Measurements from ENCODE around the gene MTMR11. TPM values are rescaled to one million over a fixed set of nuclear protein-coding genes. Genes with fewer than 3 reads are reported as not detected.

The MTMR11 gene, protein sequence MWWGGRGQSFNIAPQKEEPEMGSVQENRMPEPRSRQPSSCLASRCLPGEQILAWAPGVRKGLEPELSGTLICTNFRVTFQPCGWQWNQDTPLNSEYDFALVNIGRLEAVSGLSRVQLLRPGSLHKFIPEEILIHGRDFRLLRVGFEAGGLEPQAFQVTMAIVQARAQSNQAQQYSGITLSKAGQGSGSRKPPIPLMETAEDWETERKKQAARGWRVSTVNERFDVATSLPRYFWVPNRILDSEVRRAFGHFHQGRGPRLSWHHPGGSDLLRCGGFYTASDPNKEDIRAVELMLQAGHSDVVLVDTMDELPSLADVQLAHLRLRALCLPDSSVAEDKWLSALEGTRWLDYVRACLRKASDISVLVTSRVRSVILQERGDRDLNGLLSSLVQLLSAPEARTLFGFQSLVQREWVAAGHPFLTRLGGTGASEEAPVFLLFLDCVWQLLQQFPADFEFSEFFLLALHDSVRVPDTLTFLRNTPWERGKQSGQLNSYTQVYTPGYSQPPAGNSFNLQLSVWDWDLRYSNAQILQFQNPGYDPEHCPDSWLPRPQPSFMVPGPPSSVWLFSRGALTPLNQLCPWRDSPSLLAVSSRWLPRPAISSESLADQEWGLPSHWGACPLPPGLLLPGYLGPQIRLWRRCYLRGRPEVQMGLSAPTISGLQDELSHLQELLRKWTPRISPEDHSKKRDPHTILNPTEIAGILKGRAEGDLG
- total RNA-seq (2022) (32.3 and 35.7 TPM in 2 replicates), Bru-seq, nascent RNA (percentile 64 among the genes with signal in this experiment), BruChase-seq, experiment 1, labeled RNA remaining after a 6-hour chase (percentile 73 among the genes with signal in this experiment), BruChase-seq, experiment 2, labeled RNA remaining after a 2-hour chase (percentile 76 among the genes with signal in this experiment)
- long read RNA-seq, partial matches to known transcripts: 3 of 11 reads
- long read RNA-seq, other reads (novel, unspliced or antisense): 7 of 11 reads

DNA sequence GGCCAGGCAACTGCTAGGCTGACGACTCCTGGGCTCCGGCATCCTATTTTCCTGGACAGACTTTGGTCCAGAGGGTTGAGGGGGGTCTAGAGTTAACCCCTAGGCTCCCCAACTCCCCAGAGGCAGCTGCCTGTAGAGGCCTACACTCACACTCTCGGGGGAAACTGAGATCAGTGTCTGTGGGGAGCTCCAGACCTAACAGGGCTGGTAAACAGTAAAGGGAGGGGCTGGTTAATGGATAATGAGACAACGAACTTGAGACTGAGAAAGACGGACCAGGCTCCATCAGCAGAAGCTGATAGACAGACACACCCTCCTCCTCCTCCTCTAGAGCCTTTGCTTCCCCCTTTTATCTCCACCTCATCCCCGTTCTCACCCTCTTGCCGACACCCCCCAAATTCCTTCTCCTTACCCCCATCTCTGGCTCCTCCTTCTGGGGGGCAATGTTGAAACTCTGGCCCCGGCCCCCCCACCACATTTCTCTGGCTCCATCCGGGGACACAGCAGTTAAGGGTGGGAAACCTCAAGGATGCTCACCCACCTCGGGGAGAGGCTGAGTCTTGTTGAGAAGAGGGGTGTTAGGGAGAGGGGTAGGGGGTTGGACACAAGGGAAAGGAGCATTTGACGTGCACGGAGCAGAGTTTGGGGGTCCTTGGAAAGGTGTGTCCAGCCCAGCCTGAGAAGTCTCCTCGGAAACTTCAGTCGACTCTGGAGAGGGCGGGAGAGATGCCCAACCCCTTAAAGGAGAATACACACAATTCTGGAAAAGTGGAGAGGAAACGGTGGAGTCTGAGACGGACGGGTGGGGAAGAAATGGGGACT lies at the start of gene MTMR11:
Gene MTMR11, minus strand, starts transcription at position 710 of the 822 bp plus-strand sequence. Its CDS starts 232 bp downstream, at position 478.
- CTCF ChIA-PET: no interaction called here
- Mint-ChIP-seq H3K4me1 (ENCODE audit: low read depth, unreplicated experiment) (peaks cover 61% of the 10 kb centered on the region), H3K4me3 (ENCODE audit: low read depth, unreplicated experiment) (peak within 1 kb of the TSS; percentile 84), H3K36me3 (ENCODE audit: insufficient read depth, unreplicated experiment) (peaks cover 61% of the 10 kb centered on the region), H3K27ac (ENCODE audit: unreplicated experiment) (peak within 1 kb of the TSS; percentile 95), H3K9me3 (ENCODE audit: low read depth, unreplicated experiment) (no peaks in the 10 kb centered on the region), H3K27me3 (ENCODE audit: unreplicated experiment) (no peaks in the 10 kb centered on the region)
- peak; percentile 51 for DNase-seq
- intact Hi-C loops (cut with micrococcal nuclease; ENCODE audit: unreplicated experiment): loop anchor here (2.0 kb wide), 1 partner anchor 48 kb away; no protein-coding TSS in a partner anchor
- TF ChIP-seq, protein P1, sequence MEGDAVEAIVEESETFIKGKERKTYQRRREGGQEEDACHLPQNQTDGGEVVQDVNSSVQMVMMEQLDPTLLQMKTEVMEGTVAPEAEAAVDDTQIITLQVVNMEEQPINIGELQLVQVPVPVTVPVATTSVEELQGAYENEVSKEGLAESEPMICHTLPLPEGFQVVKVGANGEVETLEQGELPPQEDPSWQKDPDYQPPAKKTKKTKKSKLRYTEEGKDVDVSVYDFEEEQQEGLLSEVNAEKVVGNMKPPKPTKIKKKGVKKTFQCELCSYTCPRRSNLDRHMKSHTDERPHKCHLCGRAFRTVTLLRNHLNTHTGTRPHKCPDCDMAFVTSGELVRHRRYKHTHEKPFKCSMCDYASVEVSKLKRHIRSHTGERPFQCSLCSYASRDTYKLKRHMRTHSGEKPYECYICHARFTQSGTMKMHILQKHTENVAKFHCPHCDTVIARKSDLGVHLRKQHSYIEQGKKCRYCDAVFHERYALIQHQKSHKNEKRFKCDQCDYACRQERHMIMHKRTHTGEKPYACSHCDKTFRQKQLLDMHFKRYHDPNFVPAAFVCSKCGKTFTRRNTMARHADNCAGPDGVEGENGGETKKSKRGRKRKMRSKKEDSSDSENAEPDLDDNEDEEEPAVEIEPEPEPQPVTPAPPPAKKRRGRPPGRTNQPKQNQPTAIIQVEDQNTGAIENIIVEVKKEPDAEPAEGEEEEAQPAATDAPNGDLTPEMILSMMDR (IDR thresholded peaks at IDR 0.05; ENCODE audit: unreplicated experiment): no peak
- BruUV-seq (replicated peaks): no TSS peak

DNA sequence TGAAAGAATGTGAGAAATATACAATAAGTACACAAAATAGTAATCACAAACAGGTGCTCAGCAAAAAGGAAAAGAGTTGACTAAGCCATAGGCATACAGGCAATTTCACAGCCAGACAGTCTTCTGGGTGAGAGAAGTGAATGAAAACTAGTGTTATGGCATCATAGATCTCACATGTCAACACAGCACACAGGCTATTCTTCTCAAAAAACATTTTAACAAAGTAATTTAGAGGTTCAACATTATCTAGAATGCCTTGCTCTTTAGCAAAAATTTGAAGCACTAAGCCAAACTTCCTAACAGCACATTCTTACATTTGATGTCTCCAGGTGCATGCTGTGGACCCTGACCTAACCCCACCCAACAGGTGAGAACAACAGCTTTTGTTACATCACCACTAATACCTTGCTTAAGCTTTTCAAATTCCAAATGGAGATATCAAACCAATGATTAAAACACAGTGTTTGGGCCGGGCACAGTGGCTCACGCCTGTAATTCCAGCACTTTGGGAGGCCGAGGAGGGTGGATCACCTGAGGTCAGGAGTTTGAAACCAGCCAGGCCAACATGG lies 43.4 kb upstream of the MTMR11 start:
- intact Hi-C loops (cut with micrococcal nuclease; ENCODE audit: unreplicated experiment): loop anchor here (5.0 kb wide), 1 partner anchor 37 kb away; no protein-coding TSS in a partner anchor
- Mint-ChIP-seq H3K4me3 (ENCODE audit: low read depth, unreplicated experiment) (no peak overlapping the region), H3K4me1 (ENCODE audit: low read depth, unreplicated experiment) (peaks cover 19% of the 10 kb centered on the region), H3K27me3 (ENCODE audit: unreplicated experiment) (no peaks in the 10 kb centered on the region), H3K9me3 (ENCODE audit: low read depth, unreplicated experiment) (no peaks in the 10 kb centered on the region), H3K36me3 (ENCODE audit: insufficient read depth, unreplicated experiment) (peaks cover 8% of the 10 kb centered on the region), H3K27ac (ENCODE audit: unreplicated experiment) (no peak overlapping the region)
- DNase-seq: no peak
- CTCF ChIA-PET: interaction anchor here (1.1 kb wide), 1 partner anchor 207 kb away, joined by 4 read pairs; no protein-coding TSS in a partner anchor
- TF ChIP-seq, protein P1 (IDR thresholded peaks at IDR 0.05; ENCODE audit: unreplicated experiment): no peak
- BruUV-seq (replicated peaks): no TSS peak

DNA sequence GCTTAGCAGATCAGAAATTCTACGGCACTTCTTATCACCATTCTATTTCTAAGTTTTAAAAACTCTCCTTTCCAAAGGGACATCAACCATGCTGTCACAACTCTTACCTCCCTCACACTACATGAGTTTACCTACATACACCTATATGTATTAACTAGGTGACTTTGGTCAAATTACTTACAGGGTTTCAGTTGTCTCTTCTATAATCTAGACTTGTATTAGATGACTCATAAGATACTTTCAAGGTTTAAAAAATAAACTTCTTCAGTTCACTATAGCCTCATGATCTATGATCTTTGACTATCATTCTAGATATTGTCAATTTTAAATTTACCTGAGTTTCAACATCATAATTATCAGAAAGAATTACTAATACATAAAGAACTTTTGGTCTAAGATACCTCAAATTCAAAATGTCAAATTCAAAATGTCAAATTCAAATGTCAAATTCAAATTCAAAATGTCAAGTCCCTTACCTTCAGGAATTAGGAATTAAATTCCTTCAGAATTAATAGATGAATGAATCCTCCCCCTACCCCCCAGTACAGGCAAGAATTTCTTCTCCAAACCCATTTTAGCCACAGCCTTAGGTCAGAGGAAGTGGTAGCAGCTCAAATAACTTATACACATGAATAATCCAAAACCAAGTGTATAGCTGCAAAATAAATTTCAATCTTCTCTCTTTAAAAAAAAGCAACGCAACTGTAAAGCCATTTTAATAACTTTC lies 42.7 kb upstream of the MTMR11 start:
- no peaks in the 10 kb centered on the region for H3K27me3 Mint-ChIP-seq (ENCODE audit: unreplicated experiment)
- BruUV-seq (replicated peaks): no TSS peak
- no peak for DNase-seq
- peaks cover 19% of the 10 kb centered on the region for H3K4me1 Mint-ChIP-seq (ENCODE audit: low read depth, unreplicated experiment)
- H3K4me3 Mint-ChIP-seq (ENCODE audit: low read depth, unreplicated experiment): no peak overlapping the region
- peaks cover 12% of the 10 kb centered on the region for H3K36me3 Mint-ChIP-seq (ENCODE audit: insufficient read depth, unreplicated experiment)
- H3K9me3 Mint-ChIP-seq (ENCODE audit: low read depth, unreplicated experiment): no peaks in the 10 kb centered on the region
- TF ChIP-seq, protein P1 (IDR thresholded peaks at IDR 0.05; ENCODE audit: unreplicated experiment): no peak
- CTCF ChIA-PET: interaction anchor here (0.9 to 1.1 kb wide), 2 partner anchors 14 to 208 kb away, joined by 4 read pairs; no protein-coding TSS in a partner anchor
- intact Hi-C loops (cut with micrococcal nuclease; ENCODE audit: unreplicated experiment): loop anchor here (5.0 kb wide), 1 partner anchor 38 kb away; no protein-coding TSS in a partner anchor
- peak overlapping the region; percentile 30 for H3K27ac Mint-ChIP-seq (ENCODE audit: unreplicated experiment)
